Uterus (tissue), 4 donors: ENCODE data around the gene DUSP10. TPM values are rescaled to one million over a fixed set of nuclear protein-coding genes. Genes with fewer than 3 reads are reported as not detected.

Source experiments
- DNase-seq, 2 donors: peaks; one replicate each; pipeline ENCODE4 v3.0.0-alpha.2; 2019 to 2020
- H3K27ac ChIP-seq, 2 donors: fragments of 200-600 bp; sonication (generic); 1 replicate in 1 of 2; 2 replicates in 1 of 2; pipeline ENCODE4 v1.5.1; 2016 to 2018
- H3K27me3 ChIP-seq, 2 donors: fragments of 200-600 bp; sonication (generic); one replicate each; pipeline ENCODE4 v1.5.1; 2018 to 2019; ENCODE audit warnings: control low read depth in 1 of 2
- H3K36me3 ChIP-seq, 2 donors: fragments of 200-600 bp; sonication (generic); one replicate each; pipeline ENCODE4 v1.5.1; 2019; ENCODE audit warnings: control low read depth in 1 of 2
- H3K4me1 ChIP-seq, 2 donors: fragments of 200-600 bp; sonication (generic); one replicate each; pipeline ENCODE4 v1.5.1; 2018 to 2019; ENCODE audit warnings: control low read depth in 1 of 2
- H3K4me3 ChIP-seq, 2 donors: fragments of 200-600 bp; sonication (generic); 1 replicate in 1 of 2; 2 replicates in 1 of 2; pipeline ENCODE4 v1.5.1; 2018 to 2019; ENCODE audit warnings: mild to moderate bottlenecking in 1 of 2
- H3K9me3 ChIP-seq, 2 donors: fragments of 200-600 bp; sonication (generic); one replicate each; pipeline ENCODE4 v1.5.1; 2019; ENCODE audit warnings: control low read depth in 1 of 2
- CTCF ChIP-seq, 4 experiments: fragments of 200-600 bp in 2 of 4; fragments of 450-650 bp in 2 of 4; sonication (generic) in 2 of 4; IDR thresholded peaks; one replicate each; pipeline ENCODE4 v1.5.1; 2016 to 2019; ENCODE audit warnings: antibody characterized with exemption in 4 of 4, mild to moderate bottlenecking in 2 of 4, moderate library complexity in 1 of 4
- POLR2A ChIP-seq, 2 donors: fragments of 450-650 bp; IDR thresholded peaks; one replicate each; pipeline ENCODE4 v1.6.1; 2016; ENCODE audit warnings: antibody characterized with exemption in 2 of 2, mild to moderate bottlenecking in 1 of 2, moderate library complexity in 1 of 2
- intact Hi-C: fragments of 100-400 bp; cut with DNase I; formaldehyde crosslinking; loops from one replicate; pipeline ENCODE4 v1.15.1; 2023; ENCODE audit warnings: low total_unique reads
- total RNA-seq, 4 donors: library from RNA; depleted of rRNA in 3 of 4; stranded (reverse); fragments of >200 nt in 3 of 4; gene quantifications; one replicate each; pipeline versions ENCODE4 v1.1.0 to v1.2.4, GENCODE V29; 2014 to 2023
- donor health status: DM: yes; HTN: yes; CAD: no.

Gene DUSP10
- total RNA-seq, 4 donors from 2014 or later: 0.26 to 10.9 (median 5.5) TPM

- Histone ChIP-seq H3K4me3 (no peak overlapping the region), H3K27me3 (no peaks in the 10 kb centered on the region), H3K4me1 (no peaks in the 10 kb centered on the region), H3K9me3 (no peaks in the 10 kb centered on the region), H3K36me3 (no peaks in the 10 kb centered on the region), H3K27ac (no peak overlapping the region)
- no peak for TF ChIP-seq POLR2A (IDR thresholded peaks at IDR 0.05)
- intact Hi-C loops: no loop called here
- DNase-seq: no peak
Observed at GRCh38 chr1:221669441-221669840, 72.4 kb downstream of the DUSP10 start.

- no peaks in the 10 kb centered on the region for H3K9me3 ChIP-seq
- no peak for DNase-seq
- intact Hi-C loops: no loop called here
- H3K27me3 ChIP-seq: no peaks in the 10 kb centered on the region
- H3K36me3 ChIP-seq: no peaks in the 10 kb centered on the region
- no peak for TF ChIP-seq POLR2A (IDR thresholded peaks at IDR 0.05)
- no peak for TF ChIP-seq CTCF (IDR thresholded peaks at IDR 0.05)
- H3K4me1 ChIP-seq: no peaks in the 10 kb centered on the region
- H3K4me3 ChIP-seq: no peak overlapping the region
- no peak overlapping the region for H3K27ac ChIP-seq
Observed at GRCh38 chr1:221667504-221667903, 74.4 kb downstream of the DUSP10 start.

- Histone ChIP-seq H3K36me3 (no peaks in the 10 kb centered on the region), H3K4me3 (no peak overlapping the region), H3K27me3 (no peaks in the 10 kb centered on the region), H3K9me3 (no peaks in the 10 kb centered on the region), H3K4me1 (no peaks in the 10 kb centered on the region), H3K27ac (no peak overlapping the region)
- TF ChIP-seq POLR2A (IDR thresholded peaks at IDR 0.05) (no peak), CTCF (IDR thresholded peaks at IDR 0.05) (no peak)
- intact Hi-C loops: no loop called here
- DNase-seq: no peak
Observed at GRCh38 chr1:221664253-221664652, 77.6 kb downstream of the DUSP10 start.

GRCh38 chr1:221663321-221663720, 78.6 kb downstream of the DUSP10 start:
- TF ChIP-seq POLR2A (IDR thresholded peaks at IDR 0.05) (no peak), CTCF (IDR thresholded peaks at IDR 0.05) (no peak)
- no peaks in the 10 kb centered on the region for H3K36me3 ChIP-seq
- H3K27ac ChIP-seq: no peak overlapping the region
- intact Hi-C loops: no loop called here
- no peaks in the 10 kb centered on the region for H3K9me3 ChIP-seq
- H3K4me3 ChIP-seq: no peak overlapping the region
- H3K4me1 ChIP-seq: no peaks in the 10 kb centered on the region
- DNase-seq: no peak
- H3K27me3 ChIP-seq: no peaks in the 10 kb centered on the region

- TF ChIP-seq CTCF (IDR thresholded peaks at IDR 0.05) (no peak), POLR2A (IDR thresholded peaks at IDR 0.05) (no peak)
- intact Hi-C loops: no loop called here
- Histone ChIP-seq H3K4me1 (no peaks in the 10 kb centered on the region), H3K36me3 (no peaks in the 10 kb centered on the region), H3K4me3 (no peak overlapping the region), H3K9me3 (no peaks in the 10 kb centered on the region), H3K27me3 (no peaks in the 10 kb centered on the region), H3K27ac (no peak overlapping the region)
- no peak for DNase-seq
Observed at GRCh38 chr1:221655766-221656305, 86.1 kb downstream of the DUSP10 start.
